ENCODE measurements around the gene PDGFRB. TPM values are rescaled to one million over a fixed set of nuclear protein-coding genes. Genes with fewer than 3 reads are reported as not detected.
A peak's percentile ranks its signal among the peaks of the same experiment; 100 is the strongest.

Gene PDGFRB
- total RNA-seq, 1 experiment from 2014 or later, result 0.63 TPM

GRCh38 chr5:150121448-150122157 lies 34.0 kb downstream of the PDGFRB start:
- Mint-ChIP-seq H3K4me3 (ENCODE audit: unreplicated experiment) (no peak overlapping the region), H3K4me1 (ENCODE audit: insufficient read depth, unreplicated experiment) (peaks cover 14% of the 10 kb centered on the region), H3K27ac (ENCODE audit: low read depth, unreplicated experiment) (peak overlapping the region; percentile 2), H3K27me3 (ENCODE audit: insufficient read depth, unreplicated experiment) (no peaks in the 10 kb centered on the region), H3K9me3 (ENCODE audit: unreplicated experiment) (no peaks in the 10 kb centered on the region), H3K36me3 (ENCODE audit: insufficient read depth, unreplicated experiment) (no peaks in the 10 kb centered on the region)
- DNase-seq (ENCODE audit: unreplicated experiment), result no peak
- no TSS peak for BruUV-seq (replicated peaks)
- intact Hi-C loops (cut with micrococcal nuclease), result loop anchor here (1.0 to 5.0 kb wide), 3 partner anchors 85 to 284 kb away; no protein-coding TSS in a partner anchor
- POLR2A ChIA-PET, result interaction anchor here (1.0 to 2.3 kb wide), 4 partner anchors 9 to 81 kb away, joined by 3 to 6 read pairs (median 5); no protein-coding TSS in a partner anchor
- CTCF ChIA-PET, result interaction anchor here (0.5 to 1.7 kb wide), 13 partner anchors 8 to 988 kb away, joined by 3 to 5 read pairs (median 3); no protein-coding TSS in a partner anchor
- no peak for TF ChIP-seq CTCF (IDR thresholded peaks at IDR 0.05; ENCODE audit: unreplicated experiment)

- no peak for TF ChIP-seq CTCF (IDR thresholded peaks at IDR 0.05; ENCODE audit: unreplicated experiment)
- CTCF ChIA-PET, result interaction anchor here (0.6 to 0.7 kb wide), 2 partner anchors 100 to 229 kb away, joined by 3 to 4 read pairs; no protein-coding TSS in a partner anchor
Measured at GRCh38 chr5:150120617-150121447, 34.8 kb downstream of the PDGFRB start.

GRCh38 chr5:150120062-150120441 lies 35.6 kb downstream of the PDGFRB start:
- CTCF ChIA-PET, result interaction anchor here (0.7 kb wide), 1 partner anchor 184 kb away, joined by 3 read pairs; no protein-coding TSS in a partner anchor
- intact Hi-C loops (cut with micrococcal nuclease), result loop anchor here (5.0 kb wide), 1 partner anchor 283 kb away; no protein-coding TSS in a partner anchor
- no peak overlapping the region for H3K27ac Mint-ChIP-seq (ENCODE audit: low read depth, unreplicated experiment)

More at GRCh38 chr5:150120617-150121447, 34.8 kb downstream of the PDGFRB start:
- Mint-ChIP-seq H3K9me3 (ENCODE audit: unreplicated experiment) (no peaks in the 10 kb centered on the region), H3K27me3 (ENCODE audit: insufficient read depth, unreplicated experiment) (no peaks in the 10 kb centered on the region), H3K4me1 (ENCODE audit: insufficient read depth, unreplicated experiment) (peaks cover 14% of the 10 kb centered on the region), H3K36me3 (ENCODE audit: insufficient read depth, unreplicated experiment) (no peaks in the 10 kb centered on the region), H3K27ac (ENCODE audit: low read depth, unreplicated experiment) (no peak overlapping the region), H3K4me3 (ENCODE audit: unreplicated experiment) (no peak overlapping the region)
- no peak for DNase-seq (ENCODE audit: unreplicated experiment)
- POLR2A ChIA-PET, result no interaction called here
- intact Hi-C loops (cut with micrococcal nuclease), result loop anchor here (5.0 kb wide), 1 partner anchor 284 kb away; no protein-coding TSS in a partner anchor
- BruUV-seq (replicated peaks), result no TSS peak

More at GRCh38 chr5:150120062-150120441, 35.6 kb downstream of the PDGFRB start:
- Mint-ChIP-seq H3K36me3 (ENCODE audit: insufficient read depth, unreplicated experiment) (no peaks in the 10 kb centered on the region), H3K4me3 (ENCODE audit: unreplicated experiment) (no peak overlapping the region), H3K27me3 (ENCODE audit: insufficient read depth, unreplicated experiment) (no peaks in the 10 kb centered on the region), H3K9me3 (ENCODE audit: unreplicated experiment) (no peaks in the 10 kb centered on the region), H3K4me1 (ENCODE audit: insufficient read depth, unreplicated experiment) (peaks cover 14% of the 10 kb centered on the region)
- DNase-seq (ENCODE audit: unreplicated experiment), result no peak
- TF ChIP-seq CTCF (IDR thresholded peaks at IDR 0.05; ENCODE audit: unreplicated experiment), result no peak
- POLR2A ChIA-PET, result no interaction called here
- no TSS peak for BruUV-seq (replicated peaks)

Measured in MCF 10A (cell line).